CD4-positive, alpha-beta memory T cell (primary cell): ENCODE data around the gene IRS1. TPM values are rescaled to one million over a fixed set of nuclear protein-coding genes. Genes with fewer than 3 reads are reported as not detected.

Source experiments
- CTCF ChIA-PET: fragments of 350-600 bp; sonication (Branson Sonifier 250); formaldehyde crosslinking; loops from one replicate; lab custom pipeline; 2021; ENCODE audit warnings: inconsistent platforms; ENCODE audit not compliant: partially characterized antibody; lab: Charles Lee
- POLR2A ChIA-PET: fragments of 350-600 bp; sonication (Branson Sonifier 250); formaldehyde crosslinking; loops from one replicate; lab custom pipeline; 2021; ENCODE audit not compliant: partially characterized antibody; lab: Charles Lee
- DNase-seq, 5 donors: peaks; one replicate each; pipeline versions ENCODE4 v3.0.0 to v3.0.0-alpha.2; 2020 to 2022; ENCODE audit warnings: mixed read lengths in 1 of 5
- H3K27ac ChIP-seq: one replicate; pipeline ENCODE4 v1.7.0; 2013; ENCODE audit warnings: low read depth, low read length
- H3K27me3 ChIP-seq: 2 replicates; pipeline ENCODE4 v1.7.0; 2013; ENCODE audit warnings: mild to moderate bottlenecking, low read length, moderate library complexity; ENCODE audit not compliant: insufficient read depth
- H3K36me3 ChIP-seq: 2 replicates; pipeline ENCODE4 v1.7.0; 2013; ENCODE audit warnings: mild to moderate bottlenecking, low read length, moderate library complexity; ENCODE audit not compliant: insufficient read depth
- H3K4me1 ChIP-seq: 2 replicates; pipeline ENCODE4 v1.7.0; 2013; ENCODE audit warnings: mild to moderate bottlenecking, low read length, moderate library complexity; ENCODE audit not compliant: insufficient read depth
- H3K4me3 ChIP-seq, 2 donors: one replicate each; pipeline ENCODE4 v1.7.0; 2013; ENCODE audit warnings: low read length in 2 of 2, mild to moderate bottlenecking in 1 of 2
- H3K9me3 ChIP-seq, 2 donors: one replicate each; pipeline ENCODE4 v1.7.0; 2013; ENCODE audit warnings: low read length in 2 of 2, control low read depth in 1 of 2; ENCODE audit not compliant: control insufficient read depth in 1 of 2
- H3K27ac Mint-ChIP-seq, 7 donors: one replicate each; pipeline ENCODE4 v1.8.0; 2020 to 2021; ENCODE audit warnings: mixed read lengths in 7 of 7, mild to moderate bottlenecking in 6 of 7, inconsistent platforms in 3 of 7, moderate library complexity in 3 of 7
- H3K27me3 Mint-ChIP-seq, 2 donors: one replicate each; pipeline ENCODE4 v1.8.0; 2020 to 2021; ENCODE audit warnings: mixed read lengths in 2 of 2
- H3K36me3 Mint-ChIP-seq, 2 donors: one replicate each; pipeline ENCODE4 v1.8.0; 2020 to 2021; ENCODE audit warnings: mixed read lengths in 2 of 2, inconsistent platforms in 1 of 2, mild to moderate bottlenecking in 1 of 2
- H3K4me1 Mint-ChIP-seq, 4 donors: one replicate each; pipeline ENCODE4 v1.8.0; 2020 to 2021; ENCODE audit warnings: mixed read lengths in 4 of 4, mild to moderate bottlenecking in 1 of 4
- H3K4me3 Mint-ChIP-seq, 8 donors: one replicate each; pipeline ENCODE4 v1.8.0; 2020 to 2021; ENCODE audit warnings: mixed read lengths in 8 of 8, mild to moderate bottlenecking in 7 of 8, moderate library complexity in 6 of 8, inconsistent platforms in 3 of 8
- H3K9me3 Mint-ChIP-seq, 8 donors: one replicate each; pipeline ENCODE4 v1.8.0; 2020 to 2021; ENCODE audit warnings: mixed read lengths in 8 of 8, mild to moderate bottlenecking in 5 of 8, inconsistent platforms in 3 of 8, moderate library complexity in 1 of 8
- intact Hi-C: fragments of 100-400 bp; cut with micrococcal nuclease; formaldehyde crosslinking; loops from one replicate; pipeline ENCODE4 v1.15.1; 2023
- polyA plus RNA-seq, 2 donors: library from polyadenylated mRNA; unstranded; fragments of 300-500 nt; fragmentation: Illumina TruSeq; gene quantifications; one replicate each; pipeline ENCODE4 v1.2.3, GENCODE V29; 2021
- total RNA-seq, 2 experiments: library from RNA; stranded (reverse); gene quantifications; one replicate each; pipeline ENCODE4 v1.2.3, GENCODE V29; 2021

The IRS1 gene
- total and polyA plus RNA-seq, 4 experiments from 2014 or later: 0.02 to 2.4 (median 1.1) TPM

GRCh38 chr2:226796012-226796839 lies 3.4 kb downstream of the IRS1 start:
- H3K27me3 ChIP-seq: no peaks in the 10 kb centered on the region
- H3K27ac ChIP-seq: no peak overlapping the region
- DNase-seq: no peak
- H3K9me3 ChIP-seq: no peaks in the 10 kb centered on the region
- Mint-ChIP-seq H3K9me3 (no peaks in the 10 kb centered on the region), H3K4me3 (peak overlapping the region in 6 of 8 donors; percentile 15 to 41 (median 31)), H3K27ac (peak overlapping the region in 2 of 7 donors; percentile 9 to 21), H3K27me3 (peaks cover 0 to 1% of the 10 kb centered on the region in 2 donors), H3K4me1 (peaks cover 20 to 46% (median 34%) of the 10 kb centered on the region in 4 donors), H3K36me3 (peaks cover 0 to 1% of the 10 kb centered on the region in 2 donors)
- H3K36me3 ChIP-seq: no peaks in the 10 kb centered on the region
- H3K4me1 ChIP-seq: peaks cover 27% of the 10 kb centered on the region
- CTCF ChIA-PET: interaction anchor here (0.8 to 1.7 kb wide), 2 partner anchors 39 to 581 kb away, joined by 3 to 4 read pairs; partner anchors contain the start of gene RHBDD1
- POLR2A ChIA-PET: interaction anchor here (1.5 kb wide), 1 partner anchor 40 kb away, joined by 7 read pairs; the partner anchor contains the start of gene RHBDD1
- H3K4me3 ChIP-seq: no peak overlapping the region
- intact Hi-C loops: no loop called here

GRCh38 chr2:226795281-226796011 lies 4.2 kb downstream of the IRS1 start:
- Histone ChIP-seq H3K36me3 (no peaks in the 10 kb centered on the region), H3K27ac (no peak overlapping the region), H3K4me1 (peaks cover 26% of the 10 kb centered on the region), H3K4me3 (no peak overlapping the region), H3K27me3 (no peaks in the 10 kb centered on the region), H3K9me3 (no peaks in the 10 kb centered on the region)
- peak overlapping the region in 2 of 8 donors; percentile 12 to 40 for H3K4me3 Mint-ChIP-seq
- H3K4me1 Mint-ChIP-seq: peaks cover 19 to 46% (median 33%) of the 10 kb centered on the region in 4 donors
- no peak overlapping the region for H3K27ac Mint-ChIP-seq
- intact Hi-C loops: no loop called here
- H3K27me3 Mint-ChIP-seq: no peaks in the 10 kb centered on the region
- DNase-seq: no peak
- H3K9me3 Mint-ChIP-seq: no peaks in the 10 kb centered on the region
- ChIA-PET CTCF (interaction anchor here (0.8 to 1.7 kb wide), 2 partner anchors 40 to 580 kb away, joined by 3 to 4 read pairs; partner anchors contain the start of gene RHBDD1), POLR2A (interaction anchor here (1.5 kb wide), 1 partner anchor 40 kb away, joined by 7 read pairs; the partner anchor contains the start of gene RHBDD1)
- peaks cover 0 to 3% of the 10 kb centered on the region in 2 donors for H3K36me3 Mint-ChIP-seq

- no peak overlapping the region for H3K27ac ChIP-seq
- H3K36me3 Mint-ChIP-seq: peaks cover 0 to 3% of the 10 kb centered on the region in 2 donors
- peaks cover 17 to 47% (median 33%) of the 10 kb centered on the region in 4 donors for H3K4me1 Mint-ChIP-seq
- no peak for DNase-seq
- H3K27me3 Mint-ChIP-seq: no peaks in the 10 kb centered on the region
- H3K27me3 ChIP-seq: no peaks in the 10 kb centered on the region
- peak overlapping the region in 1 of 8 donors; percentile 39 for H3K4me3 Mint-ChIP-seq
- no peaks in the 10 kb centered on the region for H3K9me3 Mint-ChIP-seq
- H3K36me3 ChIP-seq: no peaks in the 10 kb centered on the region
- POLR2A ChIA-PET: no interaction called here
- CTCF ChIA-PET: no interaction called here
- peaks cover 23% of the 10 kb centered on the region for H3K4me1 ChIP-seq
- intact Hi-C loops: loop anchor here (5.0 kb wide), 1 partner anchor 142 kb away; no protein-coding TSS in a partner anchor
- no peaks in the 10 kb centered on the region for H3K9me3 ChIP-seq
- no peak overlapping the region for H3K4me3 ChIP-seq
- peak overlapping the region in 3 of 7 donors; percentile 6 to 75 (median 49) for H3K27ac Mint-ChIP-seq
Observed at GRCh38 chr2:226794751-226795171, 4.9 kb downstream of the IRS1 start.

GRCh38 chr2:226794196-226794661 lies 5.4 kb downstream of the IRS1 start:
- Mint-ChIP-seq H3K27ac (peak overlapping the region in 4 of 7 donors; percentile 6 to 77 (median 52)), H3K4me1 (peaks cover 19 to 47% (median 34%) of the 10 kb centered on the region in 4 donors), H3K27me3 (no peaks in the 10 kb centered on the region), H3K36me3 (peaks cover 0 to 3% of the 10 kb centered on the region in 2 donors), H3K4me3 (peak overlapping the region in 2 of 8 donors; percentile 37 to 39), H3K9me3 (no peaks in the 10 kb centered on the region)
- no peaks in the 10 kb centered on the region for H3K36me3 ChIP-seq
- no peak for DNase-seq
- no peak overlapping the region for H3K4me3 ChIP-seq
- intact Hi-C loops: loop anchor here (5.0 kb wide), 1 partner anchor 142 kb away; no protein-coding TSS in a partner anchor
- H3K27ac ChIP-seq: no peak overlapping the region
- no peaks in the 10 kb centered on the region for H3K27me3 ChIP-seq
- POLR2A ChIA-PET: no interaction called here
- peaks cover 23% of the 10 kb centered on the region for H3K4me1 ChIP-seq
- H3K9me3 ChIP-seq: no peaks in the 10 kb centered on the region
- CTCF ChIA-PET: no interaction called here

- Mint-ChIP-seq H3K9me3 (no peaks in the 10 kb centered on the region), H3K4me1 (peaks cover 20 to 47% (median 34%) of the 10 kb centered on the region in 4 donors), H3K27ac (peak overlapping the region in 2 of 7 donors; percentile 6 to 73), H3K36me3 (peaks cover 0 to 3% of the 10 kb centered on the region in 2 donors), H3K4me3 (peak overlapping the region in 1 of 8 donors; percentile 37), H3K27me3 (no peaks in the 10 kb centered on the region)
- POLR2A ChIA-PET: no interaction called here
- H3K9me3 ChIP-seq: no peaks in the 10 kb centered on the region
- no peak for DNase-seq
- intact Hi-C loops: loop anchor here (5.0 kb wide), 1 partner anchor 141 kb away; no protein-coding TSS in a partner anchor
- H3K4me3 ChIP-seq: no peak overlapping the region
- no peak overlapping the region for H3K27ac ChIP-seq
- H3K4me1 ChIP-seq: peaks cover 23% of the 10 kb centered on the region
- H3K27me3 ChIP-seq: no peaks in the 10 kb centered on the region
- CTCF ChIA-PET: no interaction called here
- H3K36me3 ChIP-seq: no peaks in the 10 kb centered on the region
Observed at GRCh38 chr2:226793646-226794045, 6.0 kb downstream of the IRS1 start.

GRCh38 chr2:226792155-226792881 lies 7.3 kb downstream of the IRS1 start:
- Histone ChIP-seq H3K9me3 (no peaks in the 10 kb centered on the region), H3K4me3 (peak overlapping the region; percentile 42 to 58), H3K27ac (peak overlapping the region; percentile 76), H3K4me1 (peaks cover 19% of the 10 kb centered on the region), H3K27me3 (no peaks in the 10 kb centered on the region), H3K36me3 (no peaks in the 10 kb centered on the region)
- H3K27me3 Mint-ChIP-seq: no peaks in the 10 kb centered on the region
- peaks cover 0 to 3% of the 10 kb centered on the region in 2 donors for H3K36me3 Mint-ChIP-seq
- ChIA-PET POLR2A (interaction anchor here (1.1 kb wide), 1 partner anchor 10 kb away, joined by 3 read pairs; no protein-coding TSS in a partner anchor), CTCF (interaction anchor here (1.0 to 1.2 kb wide), 2 partner anchors 10 to 43 kb away, joined by 5 to 6 read pairs; partner anchors contain the start of gene RHBDD1)
- H3K4me1 Mint-ChIP-seq: peaks cover 18 to 43% (median 30%) of the 10 kb centered on the region in 4 donors
- peak overlapping the region; percentile 60 to 97 (median 89) for H3K27ac Mint-ChIP-seq
- peak overlapping the region; percentile 49 to 87 (median 80) for H3K4me3 Mint-ChIP-seq
- intact Hi-C loops: loop anchor here (5.0 kb wide), 1 partner anchor 140 kb away; no protein-coding TSS in a partner anchor
- no peaks in the 10 kb centered on the region for H3K9me3 Mint-ChIP-seq
- DNase-seq: no peak
